HG03432 (cell line): ENCODE measurements around the gene TIMP3.
"Not testable (repeated sequence)": the region's sequence is repeated elsewhere in the genome, so short reads cannot be mapped to it uniquely, and the experiment has no call there.

Experiments
- ATAC-seq: cut with Tn5 transposase; IDR thresholded peaks from one replicate; pipeline ENCODE4 v1.9.1; 2021; ENCODE audit warnings: mild to moderate bottlenecking, moderate library complexity; ENCODE audit not compliant: unreplicated experiment

Gene TIMP3

DNA sequence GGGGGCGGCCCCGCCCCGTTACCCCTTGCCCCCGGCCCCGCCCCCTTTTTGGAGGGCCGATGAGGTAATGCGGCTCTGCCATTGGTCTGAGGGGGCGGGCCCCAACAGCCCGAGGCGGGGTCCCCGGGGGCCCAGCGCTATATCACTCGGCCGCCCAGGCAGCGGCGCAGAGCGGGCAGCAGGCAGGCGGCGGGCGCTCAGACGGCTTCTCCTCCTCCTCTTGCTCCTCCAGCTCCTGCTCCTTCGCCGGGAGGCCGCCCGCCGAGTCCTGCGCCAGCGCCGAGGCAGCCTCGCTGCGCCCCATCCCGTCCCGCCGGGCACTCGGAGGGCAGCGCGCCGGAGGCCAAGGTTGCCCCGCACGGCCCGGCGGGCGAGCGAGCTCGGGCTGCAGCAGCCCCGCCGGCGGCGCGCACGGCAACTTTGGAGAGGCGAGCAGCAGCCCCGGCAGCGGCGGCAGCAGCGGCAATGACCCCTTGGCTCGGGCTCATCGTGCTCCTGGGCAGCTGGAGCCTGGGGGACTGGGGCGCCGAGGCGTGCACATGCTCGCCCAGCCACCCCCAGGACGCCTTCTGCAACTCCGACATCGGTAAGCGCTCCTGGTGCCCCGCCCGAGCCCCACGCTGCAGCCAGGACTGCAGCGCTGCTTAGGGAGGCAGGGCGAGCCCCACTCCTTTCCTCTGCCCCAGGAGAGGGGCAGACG lies at the start of gene TIMP3:
TSS of gene TIMP3 (plus strand) at position 169 of the 700 bp plus-strand sequence. CDS start at position 466, 297 bp downstream.
- ATAC-seq: no peak

DNA sequence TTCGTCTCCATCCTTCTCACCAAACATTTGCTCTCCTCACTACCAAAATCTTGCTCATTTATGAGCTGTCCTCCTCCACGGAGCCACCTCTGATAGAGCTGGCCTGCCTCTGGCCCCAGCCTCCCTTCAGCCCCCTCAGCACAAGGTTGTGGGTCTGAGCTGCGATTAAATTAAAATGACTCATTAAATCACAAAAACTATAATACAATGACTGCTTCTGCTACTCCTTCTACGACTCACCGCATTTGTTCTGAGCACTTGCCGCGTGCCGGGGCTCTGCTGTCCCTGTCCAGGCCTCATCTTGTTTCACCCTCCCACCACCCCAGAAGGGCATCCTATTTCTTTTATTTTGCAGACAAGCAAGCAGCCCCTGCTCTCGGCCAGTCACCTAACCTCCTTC lies 49.2 kb upstream of the TIMP3 start:
- no peak for ATAC-seq

DNA sequence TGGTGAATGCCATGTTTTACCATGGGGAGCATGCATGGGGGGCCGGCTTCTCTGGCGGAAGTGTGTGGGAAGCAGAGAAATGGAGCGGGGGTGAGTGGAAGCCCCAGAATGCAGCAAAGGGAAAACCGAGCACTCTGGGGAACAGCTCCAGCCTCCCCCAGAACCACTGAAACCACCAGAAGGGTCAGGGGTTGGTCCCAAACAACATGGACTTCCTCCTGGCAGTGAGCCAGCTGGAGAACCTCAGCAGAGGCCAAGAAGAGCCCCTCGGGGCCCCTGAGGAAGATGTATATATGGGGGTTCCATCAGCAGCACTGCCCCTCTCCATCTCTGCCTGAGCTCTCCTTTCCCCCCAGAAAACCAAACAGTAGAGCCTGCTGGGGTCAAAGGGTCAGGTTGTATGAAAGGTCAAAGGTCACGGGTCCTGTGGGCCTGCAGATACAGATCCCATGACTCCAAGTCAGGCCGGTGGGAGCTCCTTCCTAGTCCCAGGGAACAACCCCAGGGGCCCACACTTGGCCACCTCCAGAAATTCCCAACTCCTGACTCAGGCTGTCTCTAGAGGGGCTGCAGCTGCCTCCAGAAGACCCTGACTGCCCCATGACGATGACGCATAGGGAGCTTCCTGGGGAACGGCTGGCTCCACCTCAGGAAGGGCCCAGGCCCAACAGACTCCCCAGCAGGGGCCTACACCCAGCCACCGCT lies 48.5 kb upstream of the TIMP3 start:
- ATAC-seq: no peak

DNA sequence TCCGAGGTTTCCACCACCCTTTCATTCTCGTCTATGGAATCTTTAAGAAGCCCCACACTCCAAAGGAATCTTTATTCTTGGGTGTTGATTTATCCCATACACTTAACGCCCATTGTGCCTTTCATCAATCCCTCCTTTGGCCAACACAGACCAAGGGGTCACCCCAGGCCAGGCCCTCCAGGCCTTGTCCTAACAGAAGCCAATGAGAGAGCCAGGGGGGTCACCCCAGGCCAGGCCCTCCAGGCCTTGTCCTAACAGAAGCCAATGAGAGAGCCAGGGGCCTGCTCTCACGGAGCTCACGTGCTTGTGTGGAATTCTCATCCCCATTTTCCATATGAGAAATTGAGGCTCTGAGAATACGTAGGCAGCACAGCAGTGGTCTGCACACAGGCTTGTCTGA lies 47.9 kb upstream of the TIMP3 start:
- ATAC-seq: no peak

DNA sequence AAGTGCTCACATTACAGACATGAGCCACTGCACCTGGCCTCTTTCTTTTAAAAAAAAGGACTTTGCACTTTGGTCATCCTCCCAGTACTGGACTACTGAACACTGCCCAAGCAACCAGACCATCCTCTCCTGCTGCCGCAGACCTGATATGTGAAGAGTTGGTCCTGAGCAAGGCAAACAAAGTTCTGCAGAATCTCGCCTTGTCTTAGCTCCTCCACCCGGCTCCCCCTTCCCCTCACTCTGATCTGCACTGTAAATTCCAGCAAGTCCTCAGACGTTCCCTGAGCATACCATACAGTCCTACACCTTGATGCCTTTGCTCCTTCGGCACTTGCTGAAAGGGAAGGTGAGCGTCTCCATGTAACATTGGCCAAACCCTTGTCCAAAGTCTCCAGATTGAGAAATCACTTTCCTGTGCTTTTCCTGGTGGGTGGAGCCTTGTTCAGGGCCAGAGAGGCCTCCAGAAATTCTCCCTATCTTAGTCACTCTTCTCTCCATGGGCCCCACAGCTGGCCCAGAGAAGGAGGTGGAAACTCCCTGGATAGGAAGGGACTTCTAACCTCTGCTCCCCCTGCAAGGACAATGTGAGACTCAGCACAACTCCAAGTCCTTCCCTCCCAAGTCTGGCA lies 47.0 kb upstream of the TIMP3 start:
- ATAC-seq: no peak

GRCh38 chr22:32757086-32757762 lies 44.3 kb upstream of the TIMP3 start:
- not testable (repeated sequence) for ATAC-seq

- no peak for ATAC-seq
These were observed 42.6 kb upstream of the TIMP3 start for GRCh38 chr22:32758866-32759385.

- no peak for ATAC-seq
These were observed 41.1 kb upstream of the TIMP3 start for GRCh38 chr22:32760396-32760795.

- ATAC-seq: no peak
These were observed 40.7 kb upstream of the TIMP3 start for GRCh38 chr22:32760815-32761214.

GRCh38 chr22:32761251-32761903 lies 40.1 kb upstream of the TIMP3 start:
- no peak for ATAC-seq

GRCh38 chr22:32764330-32765131 lies 37.0 kb upstream of the TIMP3 start:
- no peak for ATAC-seq

DNA sequence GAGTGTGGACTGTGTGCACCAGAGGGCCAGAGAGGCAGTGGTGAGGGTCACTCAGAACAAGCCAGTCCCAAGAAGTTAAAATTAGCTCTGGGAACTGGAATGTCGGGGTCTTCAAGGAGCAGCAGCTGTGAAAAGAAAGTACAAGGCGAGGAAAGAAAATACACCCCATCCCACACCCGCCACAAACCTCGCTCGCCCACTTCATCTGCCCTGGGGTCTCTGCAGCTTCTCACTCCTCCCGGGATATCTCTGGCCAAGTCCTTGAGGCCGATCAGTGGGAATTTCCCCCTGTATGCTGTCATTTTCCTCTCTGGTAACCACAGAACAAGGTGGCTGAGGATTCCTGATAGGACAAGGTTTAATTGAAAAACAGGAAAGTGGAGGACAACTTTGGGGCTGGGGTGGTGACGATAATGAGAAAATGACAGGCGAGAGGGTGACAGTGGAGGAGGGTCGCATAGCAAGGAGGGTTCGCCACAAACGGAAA lies 36.3 kb upstream of the TIMP3 start:
- ATAC-seq: no peak

DNA sequence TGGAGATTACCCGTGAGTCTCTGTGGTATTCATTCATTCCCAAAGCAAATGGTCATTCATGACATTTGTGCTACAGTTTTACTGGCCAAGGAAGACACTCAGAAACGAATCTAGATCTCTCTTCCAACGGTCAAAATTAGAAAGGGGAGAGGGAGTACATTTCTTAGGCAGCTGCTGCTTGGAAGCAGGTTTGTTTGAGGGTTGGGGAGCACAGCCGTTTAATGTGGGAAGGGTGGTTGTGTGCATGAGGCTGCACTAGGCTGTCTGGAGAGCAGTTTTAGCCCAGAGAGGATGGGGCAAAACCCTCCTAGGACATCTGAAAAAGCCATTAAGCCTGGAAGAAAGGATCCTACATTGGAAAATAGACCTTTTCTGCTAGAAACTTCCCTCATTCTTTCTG lies 29.7 kb upstream of the TIMP3 start:
- ATAC-seq: no peak

- no peak for ATAC-seq
These were observed 25.5 kb upstream of the TIMP3 start for GRCh38 chr22:32775957-32776356.

DNA sequence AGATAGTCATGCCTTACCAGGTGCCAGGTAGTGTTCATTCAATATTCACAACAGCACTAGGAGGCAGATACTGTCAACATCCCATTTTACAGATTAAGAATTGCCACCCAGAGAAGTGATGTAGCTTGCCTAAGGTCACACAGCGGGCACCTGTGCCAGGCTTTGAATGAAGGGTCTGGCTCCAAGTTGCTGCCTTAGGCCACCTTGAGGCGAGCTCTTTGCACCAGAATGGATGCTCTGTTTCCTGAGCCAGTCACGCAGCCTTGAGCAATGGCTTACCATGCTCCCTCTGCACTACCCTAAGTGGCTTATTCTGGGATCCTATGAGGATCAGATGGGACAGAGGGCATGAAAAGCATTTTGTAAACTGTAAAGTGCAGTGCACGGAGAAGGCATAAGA lies 25.1 kb upstream of the TIMP3 start:
- no peak for ATAC-seq

GRCh38 chr22:32776802-32777201 lies 24.7 kb upstream of the TIMP3 start:
- ATAC-seq: no peak

- no peak for ATAC-seq
These were observed 23.5 kb upstream of the TIMP3 start for GRCh38 chr22:32777987-32778386.

DNA sequence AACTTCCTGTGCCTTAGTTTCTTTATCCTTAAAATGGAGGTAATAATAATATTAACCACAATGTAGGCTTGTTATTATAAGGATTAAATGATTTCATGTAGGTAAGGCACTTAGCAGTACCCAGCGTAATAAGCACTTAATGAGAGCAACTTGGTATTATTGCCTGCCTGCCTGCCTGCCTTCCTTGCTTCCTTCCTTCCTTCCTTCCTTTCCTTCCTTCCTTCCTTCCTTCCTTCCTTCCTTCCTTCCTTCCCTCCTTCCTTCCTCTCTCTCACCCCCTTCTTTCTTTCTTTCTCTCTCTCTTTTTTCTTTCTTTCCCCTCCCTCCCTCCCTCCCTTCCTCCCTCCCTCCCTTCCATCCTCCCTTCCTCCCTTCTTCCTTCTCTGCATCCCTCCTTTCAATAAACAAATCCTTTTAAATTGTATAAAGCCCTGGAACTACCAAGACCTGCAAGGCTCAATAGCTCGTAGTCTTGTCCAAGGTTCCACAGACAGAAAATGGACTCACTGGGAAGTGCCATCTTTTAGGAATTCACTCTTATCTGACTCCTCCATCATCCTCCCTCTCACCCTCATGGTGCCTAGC lies 20.7 kb upstream of the TIMP3 start:
- ATAC-seq: no peak

DNA sequence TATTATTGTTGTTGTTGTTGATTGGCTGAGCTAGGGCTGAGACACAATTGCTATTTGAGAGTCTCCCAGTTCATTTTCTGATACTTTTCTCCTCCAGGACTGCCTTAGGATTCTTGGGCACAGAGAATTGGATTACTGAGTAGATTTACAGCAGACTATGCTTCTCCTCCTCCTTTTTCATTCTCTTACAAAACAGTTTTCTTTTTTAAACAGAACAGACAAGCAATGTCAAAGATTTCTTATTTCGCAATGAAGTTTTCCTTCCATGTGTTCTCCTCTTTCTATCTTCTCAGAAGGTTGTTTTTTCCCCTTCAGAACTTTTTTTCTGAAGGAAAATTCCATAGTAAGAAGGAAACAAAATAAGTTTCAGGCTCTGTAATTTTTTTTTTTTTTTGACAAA lies 19.8 kb upstream of the TIMP3 start:
- no peak for ATAC-seq
